Activated CD8-positive, alpha-beta memory T cell treated with anti-CD3 and anti-CD28 coated beads, Interleukin-2, amount 50 U/mL, for 1 hour (primary cell): ENCODE measurements around the gene PSMD6.

ENCODE experiments used
- DNase-seq: peaks from one replicate; pipeline ENCODE4 v3.0.0-alpha.2; 2020; ENCODE audit errors: extremely low read depth

Gene PSMD6

DNA sequence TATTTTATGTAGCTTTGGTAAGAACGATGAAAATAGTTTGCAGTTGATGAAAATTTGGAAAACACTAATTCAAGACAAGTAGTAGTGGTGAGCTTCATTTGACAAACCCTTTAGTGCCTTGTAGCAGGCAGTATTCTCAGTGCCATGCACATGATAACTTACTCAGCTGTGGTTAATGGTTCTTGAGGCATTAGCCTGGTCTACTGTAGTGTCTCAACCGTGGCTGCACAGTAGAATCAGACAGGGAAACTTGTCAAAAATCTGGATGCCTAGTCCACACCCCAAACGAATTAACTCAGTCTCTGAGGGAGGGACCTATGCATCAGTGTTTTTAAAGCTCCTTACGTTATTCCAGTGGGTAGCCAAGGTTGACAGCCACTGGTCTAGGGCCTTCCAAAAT lies 45.4 kb downstream of the PSMD6 start:
- no peak for DNase-seq

DNA sequence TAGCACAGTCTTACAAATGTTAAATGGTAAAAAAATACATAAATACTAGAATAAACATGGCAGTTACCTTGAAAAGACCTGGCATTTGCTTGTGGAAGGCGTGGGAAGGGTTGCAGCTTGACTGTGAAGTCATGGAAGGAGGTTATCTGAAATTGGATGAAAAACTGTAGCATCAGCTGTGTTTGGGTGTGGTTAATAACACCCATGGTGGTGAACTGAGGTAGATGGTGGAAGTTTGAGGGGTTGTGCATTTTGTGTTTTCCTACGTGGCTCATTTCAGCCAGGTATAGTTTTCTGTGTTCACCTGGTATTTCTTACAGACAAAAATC lies 46.5 kb downstream of the PSMD6 start:
- no peak for DNase-seq

DNA sequence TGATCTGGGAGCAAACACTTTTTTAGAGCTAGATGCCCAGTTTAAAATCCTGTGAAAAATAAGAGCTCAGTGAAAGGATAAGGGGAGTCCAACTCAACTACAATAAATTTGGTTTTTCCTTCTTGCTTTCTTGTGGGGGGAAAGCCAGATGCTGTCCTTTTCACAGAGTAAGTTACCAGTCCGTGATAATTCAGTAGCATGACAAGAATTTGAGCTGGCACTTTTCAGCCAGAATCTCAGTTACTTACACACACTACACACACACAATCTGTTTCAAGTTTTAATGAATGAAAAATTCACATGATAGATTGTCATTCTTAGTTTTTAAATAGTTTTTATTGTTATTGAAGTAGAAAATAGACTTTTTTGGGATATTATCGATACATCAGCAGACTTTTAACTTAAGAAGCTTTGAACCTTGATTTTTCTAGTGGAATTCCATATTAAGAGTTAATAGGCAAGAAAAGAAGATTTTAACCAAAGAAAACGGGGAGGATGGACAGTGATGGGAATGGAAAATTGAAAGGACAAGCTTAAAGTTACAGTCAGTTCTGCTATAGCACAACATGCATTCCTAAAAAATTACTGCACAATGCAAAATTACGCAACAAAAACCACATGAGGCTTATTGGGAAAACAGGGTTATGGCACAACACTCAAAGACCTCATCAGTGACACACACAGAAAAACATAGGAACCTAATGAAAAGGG lies 47.0 kb downstream of the PSMD6 start:
- no peak for DNase-seq

DNA sequence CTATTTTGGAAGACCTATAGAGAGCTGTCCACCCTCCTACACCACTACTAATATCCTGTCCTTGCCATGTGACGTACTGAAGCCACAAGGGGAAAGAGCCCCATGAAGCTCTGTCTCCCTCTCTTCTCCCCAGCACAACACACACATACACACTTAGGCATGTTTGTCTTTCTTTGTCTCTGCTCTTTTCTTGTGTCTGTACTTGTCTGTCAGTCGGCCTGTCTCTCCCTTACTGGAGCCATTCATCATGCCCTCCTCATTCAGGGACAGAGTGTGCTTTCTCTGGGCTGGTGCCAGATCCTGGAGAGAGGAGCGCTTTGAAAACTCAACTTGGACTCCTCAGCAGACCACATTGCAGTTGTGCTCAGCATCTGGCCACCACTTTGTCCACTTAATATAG lies 47.6 kb downstream of the PSMD6 start:
- no peak for DNase-seq

DNA sequence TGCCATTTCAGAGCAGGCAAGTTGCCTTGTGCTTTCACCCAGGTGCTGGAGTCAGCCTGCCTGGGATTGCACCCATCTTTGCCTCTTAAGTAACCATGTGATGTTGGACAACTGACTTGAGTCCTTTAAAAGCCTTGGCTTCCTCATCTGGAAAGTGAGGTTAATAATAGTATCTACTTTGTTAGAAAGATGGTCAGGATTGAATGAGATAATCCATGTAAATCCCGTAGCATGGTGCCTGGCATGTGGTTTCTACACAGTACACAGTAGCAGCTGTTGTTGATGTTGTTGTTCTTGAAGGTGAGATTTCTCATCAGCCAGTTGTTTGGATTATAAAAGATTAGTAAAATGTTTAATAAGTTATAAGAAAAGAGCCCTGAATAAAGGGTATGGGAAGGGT lies 48.8 kb downstream of the PSMD6 start:
- no peak for DNase-seq

DNA sequence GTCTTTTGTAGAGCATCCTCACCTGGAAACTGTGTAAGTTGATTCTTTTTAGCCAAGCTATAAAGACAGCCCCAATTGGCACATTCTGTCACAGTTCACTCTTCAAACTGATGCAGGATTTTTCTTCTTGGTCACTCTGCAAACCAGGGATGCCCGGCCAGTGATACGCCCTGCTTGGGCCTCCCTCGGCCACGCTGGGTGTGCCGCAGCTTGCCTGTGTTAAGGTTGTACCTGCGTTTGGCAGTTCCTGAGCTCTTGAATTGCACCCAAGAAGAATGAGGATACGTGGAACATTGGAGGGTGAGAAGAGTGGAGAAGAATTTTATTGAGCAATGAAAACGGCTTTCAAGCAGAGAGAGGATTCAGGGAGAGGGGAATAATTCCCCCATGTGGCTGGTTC lies 49.9 kb downstream of the PSMD6 start:
- DNase-seq = no peak

DNA sequence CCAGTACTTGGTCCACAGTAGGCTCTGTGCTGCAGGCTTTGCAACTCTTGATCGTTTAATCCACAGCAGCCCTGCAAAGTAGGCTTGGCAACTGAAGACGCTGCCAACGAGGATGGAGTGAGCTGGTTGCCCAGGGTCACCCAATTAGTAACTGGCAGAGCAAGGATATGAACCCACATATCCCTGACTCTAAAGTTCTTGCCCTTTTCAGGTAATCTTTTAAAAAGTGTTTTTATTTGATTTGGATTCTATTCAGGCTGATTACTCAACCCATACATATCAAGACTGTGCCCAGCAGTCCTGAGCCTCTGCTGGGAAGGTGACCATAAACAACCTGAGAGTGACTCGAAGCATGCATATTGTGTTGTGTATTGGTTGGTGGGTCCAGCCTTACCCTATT lies 50.3 kb downstream of the PSMD6 start:
- DNase-seq = no peak

DNA sequence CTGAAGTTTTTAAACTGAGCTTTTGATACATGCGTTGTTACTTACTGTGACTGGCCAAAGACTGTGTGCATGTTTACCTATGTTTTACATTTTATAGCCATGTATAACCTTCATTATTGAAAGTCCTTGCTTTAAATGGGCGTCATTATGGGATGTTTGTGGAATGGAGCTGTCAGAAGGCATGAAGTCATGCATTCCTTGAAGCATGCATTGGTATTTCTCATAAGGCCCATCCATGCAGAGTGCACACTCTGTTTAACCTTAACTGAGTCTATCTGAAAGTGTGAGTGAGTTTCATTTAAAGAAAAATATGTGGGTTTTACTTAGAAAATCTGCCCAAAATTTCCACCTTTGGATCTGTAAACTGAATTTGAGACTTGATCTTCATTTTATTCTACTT lies 51.1 kb downstream of the PSMD6 start:
- no peak for DNase-seq

DNA sequence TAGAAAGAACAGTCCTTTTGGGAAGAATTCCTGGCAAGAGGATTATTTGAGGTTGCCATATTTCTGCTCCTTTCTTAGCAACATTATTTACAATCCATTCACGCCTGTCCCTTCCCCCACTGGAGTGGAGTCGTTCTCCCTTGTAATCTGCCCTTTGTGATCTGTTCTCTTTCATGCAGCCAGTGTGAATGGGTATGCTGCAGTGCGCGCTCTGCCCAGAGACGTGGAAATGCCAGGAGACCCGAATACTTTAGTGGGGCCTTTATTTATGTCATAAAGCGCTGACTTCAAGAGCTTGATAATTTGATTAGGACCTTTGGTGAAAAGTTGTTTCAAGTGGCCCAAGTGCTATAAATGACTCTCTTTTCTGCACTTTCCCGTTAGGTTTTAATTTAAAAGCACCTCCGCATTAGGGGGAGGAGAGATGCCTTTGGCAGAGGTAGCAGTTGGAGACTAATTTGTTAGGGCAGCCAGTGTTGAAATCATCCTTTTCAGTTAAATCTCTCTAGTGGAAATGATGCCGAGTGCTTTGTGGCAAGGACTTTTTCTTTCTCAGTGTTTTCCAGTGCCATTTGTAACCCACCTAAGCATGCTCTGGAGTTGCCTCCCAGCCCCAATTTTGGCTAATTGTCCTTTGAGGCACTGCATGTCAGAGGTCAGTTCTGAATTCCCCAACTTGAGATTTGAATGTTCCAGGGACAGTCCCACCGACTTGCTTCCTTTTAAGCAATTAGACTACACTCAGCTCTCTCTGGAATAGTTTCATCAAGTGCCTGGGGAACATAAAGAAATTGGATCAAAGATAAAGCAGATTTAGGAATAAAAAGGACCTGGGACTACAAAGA lies 52.4 kb downstream of the PSMD6 start:
- DNase-seq = no peak

DNA sequence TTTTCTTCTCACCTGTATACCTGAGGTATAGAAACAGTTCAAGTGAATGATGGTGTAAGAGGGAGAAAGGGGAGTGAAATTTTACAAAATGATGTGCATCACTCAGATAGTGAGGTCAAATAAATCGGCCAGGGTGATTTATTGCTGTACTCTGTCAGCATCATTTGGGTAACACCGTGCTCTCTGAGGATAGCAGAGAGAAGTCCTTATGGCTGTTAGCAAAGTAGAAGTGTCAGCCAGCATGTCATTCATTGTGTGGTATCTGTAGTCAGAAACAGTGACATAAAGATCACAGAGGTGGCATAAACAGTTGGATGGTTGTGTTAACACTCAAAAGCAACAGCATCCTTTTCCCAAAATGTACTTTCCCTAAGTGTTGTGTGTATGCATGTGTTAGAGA lies 53.4 kb downstream of the PSMD6 start:
- no peak for DNase-seq

DNA sequence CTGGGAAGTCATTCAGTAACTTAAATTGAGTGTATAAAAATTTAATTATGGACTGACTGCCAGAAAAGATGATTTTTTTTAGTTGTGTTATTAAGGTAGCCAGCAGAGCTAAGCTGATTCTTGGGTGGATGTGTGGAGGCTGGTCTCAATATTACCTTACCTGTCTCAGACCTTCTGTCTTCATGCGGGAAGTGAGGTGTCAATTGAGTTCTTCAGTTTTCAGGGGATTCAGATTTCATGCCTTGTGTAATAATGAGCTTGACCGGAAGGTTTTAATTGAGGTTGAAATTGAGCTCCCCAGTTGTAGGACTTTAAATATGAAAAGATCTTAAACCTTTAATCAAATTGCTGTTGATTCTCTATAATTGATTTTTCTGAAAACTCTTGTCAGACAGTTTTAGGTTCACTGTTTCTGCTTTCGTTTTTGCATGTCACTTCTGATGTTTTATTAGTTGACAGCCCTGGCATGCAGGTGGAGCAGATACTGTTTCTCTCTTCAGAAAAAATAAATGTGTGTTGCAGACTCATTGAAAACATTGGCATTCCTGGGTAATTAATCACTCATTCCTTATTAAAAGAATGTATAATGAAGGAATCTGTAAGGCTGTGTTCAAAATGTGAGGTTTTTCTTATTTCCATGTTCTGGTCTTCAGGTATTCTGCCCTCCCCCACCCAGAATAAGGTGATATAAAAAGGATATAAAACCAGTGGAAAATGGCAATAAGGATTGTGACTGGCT lies 54.5 kb downstream of the PSMD6 start:
- no peak for DNase-seq

DNA sequence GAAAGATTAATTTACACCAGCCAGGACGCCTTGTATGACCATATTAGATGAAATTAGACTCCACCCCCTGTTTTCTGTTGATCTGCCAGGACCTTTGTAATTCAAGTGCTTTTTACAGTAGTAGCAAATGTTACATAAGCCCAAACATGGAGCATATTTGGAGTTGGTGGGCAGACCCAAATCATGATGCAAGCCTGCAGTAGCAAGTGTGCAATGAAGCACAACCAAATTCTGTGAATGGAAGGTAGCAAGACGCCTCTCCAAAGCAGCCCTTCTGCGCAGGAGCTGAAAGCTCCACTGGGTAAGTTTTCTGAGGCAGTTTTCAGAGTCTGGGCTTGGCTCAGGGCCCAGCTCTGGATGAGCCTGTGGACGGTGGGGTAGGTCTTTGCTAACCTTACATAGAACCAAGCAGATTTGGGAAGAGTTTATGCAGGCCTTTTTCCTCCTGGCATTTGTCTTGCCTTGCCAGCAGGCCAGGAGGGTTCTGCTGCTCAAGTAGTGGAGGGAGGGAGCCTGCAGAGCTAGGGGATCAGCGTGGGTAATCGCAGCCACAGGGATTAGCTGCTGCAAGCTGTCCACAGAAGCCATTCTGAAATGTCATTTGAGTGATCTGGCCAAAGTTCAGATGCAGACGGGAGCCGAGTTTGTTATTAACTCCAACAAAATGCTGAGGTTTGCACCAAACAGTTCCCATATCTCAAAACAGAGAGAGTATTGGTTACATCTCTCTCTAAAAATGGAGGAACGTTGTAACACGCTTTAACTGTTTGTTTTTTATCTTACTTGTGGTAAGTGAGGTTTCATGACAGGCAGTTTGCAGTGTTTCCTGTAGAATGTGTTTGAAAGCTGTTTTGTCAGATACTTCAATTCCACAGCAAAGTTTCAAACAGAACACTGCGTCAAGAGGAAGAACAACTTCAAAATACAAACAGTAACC lies 55.4 kb downstream of the PSMD6 start:
- DNase-seq = no peak

DNA sequence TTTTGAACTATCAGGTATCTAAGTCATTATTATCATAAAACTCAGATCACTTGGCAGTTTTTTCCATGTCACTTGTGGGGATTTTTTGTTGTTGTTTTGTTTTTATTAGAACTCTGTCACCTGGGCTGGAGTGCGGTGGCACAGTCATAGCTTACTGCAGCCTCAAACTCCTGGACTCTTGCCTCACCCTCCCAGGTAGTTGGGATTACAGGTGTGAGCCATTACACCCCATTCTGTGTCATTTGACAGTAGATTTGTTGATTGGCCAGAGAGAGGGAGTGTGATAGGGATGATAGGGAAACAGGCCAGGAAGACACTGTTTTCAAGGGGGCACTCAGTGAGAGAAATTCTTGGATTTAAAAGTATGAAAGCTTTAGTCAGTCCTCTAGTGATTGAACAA lies 56.4 kb downstream of the PSMD6 start:
- DNase-seq = no peak

DNA sequence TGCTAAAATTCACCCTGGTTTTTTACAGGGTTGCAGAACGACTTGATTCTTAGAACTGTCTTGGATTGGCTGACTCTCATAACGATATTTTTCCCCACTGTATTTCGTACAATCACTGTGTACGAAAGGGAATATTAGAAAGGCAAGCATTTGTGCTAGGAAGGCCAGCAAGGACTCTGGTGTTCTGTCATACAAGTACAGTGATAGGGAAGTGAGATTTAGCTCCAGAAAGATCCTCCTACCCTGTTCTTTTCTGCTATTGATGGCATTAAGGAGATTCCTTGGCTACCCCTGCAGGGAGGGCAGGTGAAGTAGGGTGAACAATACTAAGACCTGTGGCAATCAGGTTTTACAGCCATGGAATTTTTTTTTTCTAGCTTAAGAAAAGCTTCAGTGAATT lies 57.3 kb downstream of the PSMD6 start:
- DNase-seq = no peak

DNA sequence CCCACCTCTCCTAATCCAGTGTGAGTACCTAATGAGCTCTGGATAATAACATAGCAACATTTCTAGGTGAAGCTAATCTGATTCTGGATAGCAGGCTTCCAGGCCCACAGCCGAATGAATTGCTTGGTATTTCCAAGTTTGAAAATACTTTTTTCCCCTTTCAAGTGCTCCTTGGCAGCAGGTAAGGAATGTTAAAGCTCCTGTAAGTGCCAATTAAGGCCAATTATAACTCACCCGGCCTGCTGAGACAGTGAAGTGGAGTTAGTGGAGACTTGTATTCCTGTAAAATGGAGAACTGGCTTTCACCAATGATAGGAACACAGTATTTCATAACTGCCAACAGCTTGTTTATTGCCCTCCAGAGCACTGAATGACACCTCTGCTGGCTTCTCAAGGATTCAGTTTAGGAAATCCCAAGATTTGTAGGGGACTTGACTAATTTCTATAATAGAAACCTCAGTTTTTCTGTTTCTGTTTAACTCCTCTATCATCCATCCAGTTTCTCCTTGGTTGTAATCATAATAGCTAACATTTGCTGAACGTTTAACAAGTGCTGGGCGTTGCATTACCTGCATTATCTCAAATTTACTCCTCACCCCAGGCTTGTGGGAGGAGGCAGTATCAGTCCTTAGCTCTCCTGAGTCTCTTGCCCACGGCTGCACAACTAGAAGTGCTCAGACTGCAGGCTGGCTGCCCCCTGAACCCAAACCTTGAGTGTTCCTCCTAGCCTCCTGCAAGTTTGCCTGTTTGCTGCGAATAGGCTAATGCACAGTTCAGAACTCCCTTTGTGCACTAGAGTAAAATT lies 58.4 kb downstream of the PSMD6 start:
- no peak for DNase-seq

DNA sequence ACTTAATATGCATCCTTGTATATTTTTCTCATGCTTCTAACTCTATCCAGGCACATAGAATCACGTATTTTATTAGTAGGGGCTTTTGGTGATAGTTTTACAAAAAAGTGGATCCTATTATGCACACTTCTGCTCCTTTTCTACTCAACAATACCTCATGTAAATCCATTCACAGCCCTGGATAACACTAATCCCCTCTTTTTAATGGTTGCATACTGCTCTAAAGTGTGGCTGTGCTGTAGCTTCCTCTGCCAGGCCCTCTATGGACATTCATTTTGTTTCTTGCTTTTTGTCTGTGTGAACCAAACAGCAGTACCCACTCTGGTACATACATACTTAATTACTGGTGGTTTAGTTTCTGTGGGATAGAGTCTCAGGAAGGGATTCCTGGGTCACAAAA lies 59.8 kb downstream of the PSMD6 start:
- no peak for DNase-seq

DNA sequence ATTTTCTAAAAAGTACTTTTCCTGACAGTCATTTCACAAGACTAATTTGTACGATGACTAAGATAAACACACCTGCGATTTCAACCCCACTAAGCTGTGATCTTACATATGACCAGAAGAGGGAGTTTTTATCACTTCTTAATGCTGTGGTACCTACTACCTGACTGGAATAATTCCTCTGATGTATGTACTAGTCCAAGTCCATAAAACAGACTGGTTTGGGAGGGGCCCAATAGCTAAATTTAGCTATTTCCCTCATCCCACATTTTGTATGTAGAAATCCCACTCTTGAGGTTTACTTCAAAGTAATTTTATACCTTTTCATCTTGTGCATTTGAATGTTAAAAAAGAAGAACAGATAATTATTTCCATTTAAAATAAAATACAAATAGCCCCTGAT lies 61.4 kb downstream of the PSMD6 start:
- DNase-seq = no peak
